Left ventricle myocardium inferior (tissue), 1 donor: ENCODE results near the gene STIMATE. TPM values are rescaled to one million over a fixed set of nuclear protein-coding genes. Genes with fewer than 3 reads are reported as not detected.

Experiments used
- DNase-seq: peaks from one replicate; pipeline ENCODE4 v3.0.0-alpha.2; 2020
- H3K27ac ChIP-seq: fragments of 200-600 bp; replicated peaks from 2 replicates; pipeline ENCODE4 v1.8.0; 2021
- H3K27me3 ChIP-seq: fragments of 200-600 bp; 2 replicates; pipeline ENCODE4 v1.8.0; 2021; ENCODE audit warnings: low read depth
- H3K36me3 ChIP-seq: fragments of 200-600 bp; 2 replicates; pipeline ENCODE4 v1.8.0; 2021
- H3K4me1 ChIP-seq: fragments of 200-600 bp; 2 replicates; pipeline ENCODE4 v1.8.0; 2021
- H3K4me3 ChIP-seq: fragments of 200-600 bp; 2 replicates; pipeline ENCODE4 v1.8.0; 2021; ENCODE audit warnings: mild to moderate bottlenecking, moderate library complexity
- H3K9me3 ChIP-seq: fragments of 200-600 bp; replicated peaks from 2 replicates; pipeline ENCODE4 v1.8.0; 2021
- intact Hi-C: fragments of 100-400 bp; cut with micrococcal nuclease; formaldehyde crosslinking; loops from one replicate; pipeline ENCODE4 v1.11.0; 2022
- microRNA-seq: library from miRNA; unstranded; fragments of <30 nt; microRNA quantifications from one replicate; pipeline ENCODE4 v1.2.0, GENCODE V29; 2020
- total RNA-seq: library from RNA; stranded (reverse); fragmentation: NEBNext Ultra II Directional; extraction: Animal tissue kit (Norgen Biotek cat#: 25700); gene quantifications from one replicate; pipeline ENCODE4 v1.2.1, GENCODE V29; 2021
- TF ChIP-seq, protein P1 (sequence below): fragments of 200-600 bp; IDR thresholded peaks from 2 replicates; pipeline ENCODE4 v1.8.0; 2021; ENCODE audit warnings: antibody characterized with exemption, mild to moderate bottlenecking, borderline replicate concordance
- donor health status: DM: no; HTN: yes; CAD: no; lungs with severe emphysema.

The STIMATE gene
- total RNA-seq, 1 donor from 2014 or later: 6.3 TPM

DNA sequence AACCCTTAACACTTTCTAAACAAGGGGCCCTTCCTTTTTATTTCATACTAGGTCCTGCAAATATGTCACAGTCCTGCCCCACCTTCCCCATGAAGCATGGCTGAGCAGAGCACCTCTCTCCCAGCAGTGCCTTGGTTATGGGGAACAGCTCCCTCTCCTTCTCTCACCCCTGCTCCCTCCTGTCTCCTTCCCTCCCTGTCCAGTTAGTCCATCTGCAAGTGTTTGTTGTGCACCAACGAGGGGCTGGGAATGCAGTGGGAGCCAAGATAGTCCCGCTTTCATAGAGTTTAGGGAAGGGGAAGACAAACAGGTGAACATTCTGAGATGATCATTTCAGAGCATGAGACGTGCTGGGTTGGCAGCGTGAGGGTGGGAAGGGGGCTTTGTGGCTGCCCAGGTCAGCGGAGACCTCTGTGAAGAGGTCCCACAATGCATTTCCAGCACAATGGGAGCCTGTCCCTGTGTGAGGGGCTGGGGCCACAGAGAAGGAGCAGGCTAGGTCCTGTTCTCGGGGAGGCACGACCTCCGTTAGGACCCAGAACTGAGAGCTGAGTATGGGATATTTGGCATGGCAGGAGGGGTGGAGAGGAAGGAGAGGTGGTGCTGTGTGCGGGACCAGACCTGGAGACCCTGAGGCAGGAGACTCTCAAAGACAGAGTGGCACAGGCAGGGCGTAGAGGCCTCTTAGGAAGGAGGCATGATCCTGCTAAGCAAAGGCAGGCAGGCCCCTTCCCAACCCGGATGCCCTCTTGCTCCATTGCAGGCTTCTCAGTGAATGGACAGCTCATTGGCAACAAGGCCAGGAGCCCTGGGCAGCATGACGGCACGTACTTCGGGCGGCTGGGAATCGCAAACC is 108.2 kb downstream of the STIMATE start:
- no peaks in the 10 kb centered on the region for H3K4me1 ChIP-seq
- peak; percentile 0 for DNase-seq
- TF ChIP-seq, protein P1, sequence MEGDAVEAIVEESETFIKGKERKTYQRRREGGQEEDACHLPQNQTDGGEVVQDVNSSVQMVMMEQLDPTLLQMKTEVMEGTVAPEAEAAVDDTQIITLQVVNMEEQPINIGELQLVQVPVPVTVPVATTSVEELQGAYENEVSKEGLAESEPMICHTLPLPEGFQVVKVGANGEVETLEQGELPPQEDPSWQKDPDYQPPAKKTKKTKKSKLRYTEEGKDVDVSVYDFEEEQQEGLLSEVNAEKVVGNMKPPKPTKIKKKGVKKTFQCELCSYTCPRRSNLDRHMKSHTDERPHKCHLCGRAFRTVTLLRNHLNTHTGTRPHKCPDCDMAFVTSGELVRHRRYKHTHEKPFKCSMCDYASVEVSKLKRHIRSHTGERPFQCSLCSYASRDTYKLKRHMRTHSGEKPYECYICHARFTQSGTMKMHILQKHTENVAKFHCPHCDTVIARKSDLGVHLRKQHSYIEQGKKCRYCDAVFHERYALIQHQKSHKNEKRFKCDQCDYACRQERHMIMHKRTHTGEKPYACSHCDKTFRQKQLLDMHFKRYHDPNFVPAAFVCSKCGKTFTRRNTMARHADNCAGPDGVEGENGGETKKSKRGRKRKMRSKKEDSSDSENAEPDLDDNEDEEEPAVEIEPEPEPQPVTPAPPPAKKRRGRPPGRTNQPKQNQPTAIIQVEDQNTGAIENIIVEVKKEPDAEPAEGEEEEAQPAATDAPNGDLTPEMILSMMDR: no peak
- no peaks in the 10 kb centered on the region for H3K36me3 ChIP-seq
- H3K9me3 ChIP-seq: no peaks in the 10 kb centered on the region
- H3K4me3 ChIP-seq: no peak overlapping the region
- H3K27me3 ChIP-seq: no peaks in the 10 kb centered on the region
- intact Hi-C loops: no loop called here
- H3K27ac ChIP-seq: no peak overlapping the region

DNA sequence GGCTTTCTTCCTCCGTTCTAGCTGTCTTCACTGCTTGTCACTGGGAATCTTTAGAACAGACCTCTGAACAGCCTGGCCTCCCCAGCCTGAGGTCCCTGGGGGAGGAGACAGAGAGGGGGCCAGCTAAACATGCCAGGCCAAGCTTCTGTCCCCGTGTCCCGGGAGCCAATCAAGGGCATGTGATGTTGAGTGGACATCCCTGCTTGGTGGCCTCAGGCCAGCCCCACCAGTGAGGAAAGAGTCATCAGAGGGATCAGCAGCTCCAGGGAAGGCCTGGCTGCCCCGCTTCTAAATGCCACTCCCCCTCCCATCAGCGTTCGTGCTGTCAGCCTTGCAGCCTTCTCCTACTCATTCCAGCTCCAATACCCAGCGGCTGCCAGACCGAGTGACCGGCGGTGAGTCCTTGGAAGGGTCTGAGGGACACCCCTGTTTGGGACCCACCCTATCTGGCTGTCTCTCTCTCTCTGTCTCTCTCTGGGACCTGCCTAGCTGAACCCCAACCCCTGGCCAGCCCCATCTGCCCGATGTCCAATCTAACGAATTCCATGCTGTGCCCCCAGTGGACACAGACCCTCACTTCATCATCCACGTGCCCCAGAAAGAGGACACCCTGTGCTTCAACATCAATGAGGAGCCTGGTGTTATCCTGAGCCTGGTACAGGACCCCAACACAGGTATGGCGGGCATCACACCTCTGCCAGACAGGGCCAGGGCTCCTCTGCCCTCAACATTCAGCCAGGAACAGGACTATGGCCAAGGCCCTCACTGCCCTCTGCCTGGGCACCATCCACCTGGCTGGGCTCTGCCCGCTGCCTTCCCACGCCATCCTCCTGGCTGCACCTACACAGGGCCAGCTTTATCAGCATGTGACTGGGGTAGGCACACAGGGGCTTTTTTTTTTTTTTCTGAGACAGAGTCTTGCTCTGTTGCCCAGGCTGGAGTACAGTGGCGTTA is 109.4 kb downstream of the STIMATE start:
- Histone ChIP-seq H3K27ac (no peak overlapping the region), H3K9me3 (no peaks in the 10 kb centered on the region), H3K27me3 (peaks cover 2% of the 10 kb centered on the region), H3K4me3 (no peak overlapping the region), H3K4me1 (no peaks in the 10 kb centered on the region), H3K36me3 (no peaks in the 10 kb centered on the region)
- intact Hi-C loops: no loop called here
- DNase-seq: peak; percentile 8
- TF ChIP-seq, protein P1: no peak

DNA sequence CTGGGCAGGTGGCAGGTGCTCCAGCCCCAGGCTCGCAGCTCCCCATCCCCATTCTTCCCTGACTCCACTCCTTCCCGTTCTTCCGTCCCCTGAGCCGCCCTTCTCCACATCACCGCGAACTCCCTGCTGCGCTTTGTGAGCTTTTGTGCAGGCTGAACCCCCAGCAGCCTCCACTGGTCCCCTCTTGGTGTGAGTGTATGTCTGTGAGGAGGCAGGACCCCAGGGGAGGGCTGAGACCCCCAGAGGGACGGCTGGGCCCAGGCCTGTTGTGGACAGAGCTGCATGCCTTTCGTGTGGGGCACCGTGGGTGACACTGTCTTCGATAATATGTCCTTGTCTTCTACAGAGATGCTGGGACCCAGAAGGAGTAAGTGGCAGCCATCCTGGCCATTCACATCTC is 110.1 kb downstream of the STIMATE start:
- Histone ChIP-seq H3K27me3 (peaks cover 9% of the 10 kb centered on the region), H3K4me3 (no peak overlapping the region), H3K9me3 (no peaks in the 10 kb centered on the region), H3K4me1 (no peaks in the 10 kb centered on the region), H3K27ac (no peak overlapping the region), H3K36me3 (no peaks in the 10 kb centered on the region)
- peak; percentile 1 for DNase-seq
- intact Hi-C loops: no loop called here
- TF ChIP-seq, protein P1: no peak

Small RNAs within 50 kb of the gene (microRNA-seq; reads per million reads assigned to microRNA genes)
- not detected for gene MIR8064

Other genes with a start within 250 kb of the STIMATE start
- gene PBRM1, start 211.6 kb downstream of the STIMATE start, total RNA-seq: 52.3 TPM
- 26.8 TPM for gene GNL3, start 211.5 kb downstream of the STIMATE start, total RNA-seq
- gene GLT8D1, start 191.8 kb downstream of the STIMATE start, total RNA-seq: 29.2 TPM
- gene SPCS1, start 191.4 kb downstream of the STIMATE start, total RNA-seq: 85.8 TPM
- 17.7 TPM for gene NEK4, start 126.6 kb downstream of the STIMATE start, total RNA-seq
- not detected for gene ITIH1, start 119.9 kb downstream of the STIMATE start, total RNA-seq
- 0.55 TPM for gene ITIH3, start 102.8 kb downstream of the STIMATE start, total RNA-seq
- gene ITIH4, start 66.9 kb downstream of the STIMATE start, total RNA-seq: 5.0 TPM
- 32.7 TPM for gene MUSTN1, start 62.5 kb downstream of the STIMATE start, total RNA-seq
- 15.9 TPM for gene SFMBT1, start 148.5 kb upstream of the STIMATE start, total RNA-seq
- gene RFT1, start 232.9 kb upstream of the STIMATE start, total RNA-seq: 9.4 TPM